Large intestine (tissue), 12 donors: ENCODE measurements around the gene KLHL4. TPM values are rescaled to one million over a fixed set of nuclear protein-coding genes. Genes with fewer than 3 reads are reported as not detected.
"Not testable (repeated sequence)": the region's sequence is repeated elsewhere in the genome, so short reads cannot be mapped to it uniquely, and the experiment has no call there.

Source experiments
- DNase-seq, 2 donors: peaks; one replicate each; pipeline versions ENCODE4 v3.0.0 to v3.0.0-alpha.2; 2013
- H3K27ac ChIP-seq: one replicate; pipeline ENCODE4 v1.5.1; 2013; ENCODE audit warnings: low read length
- H3K27me3 ChIP-seq: 2 replicates; pipeline ENCODE4 v1.6.1; 2013; ENCODE audit warnings: low read length; ENCODE audit not compliant: control insufficient read depth, insufficient read depth
- H3K36me3 ChIP-seq: 2 replicates; pipeline ENCODE4 v1.6.1; 2013; ENCODE audit warnings: low read length; ENCODE audit not compliant: control insufficient read depth, insufficient read depth
- H3K4me1 ChIP-seq: one replicate; pipeline ENCODE4 v1.6.1; 2013; ENCODE audit warnings: low read length; ENCODE audit not compliant: control insufficient read depth, insufficient read depth
- H3K4me3 ChIP-seq: one replicate; pipeline ENCODE4 v1.5.1; 2013; ENCODE audit warnings: low read length
- H3K9me3 ChIP-seq: one replicate; pipeline ENCODE4 v1.6.1; 2013; ENCODE audit warnings: mild to moderate bottlenecking, low read depth, low read length, moderate library complexity; ENCODE audit not compliant: control insufficient read depth
- WGBS: methylation state at CpG from one replicate; pipeline ENCODE4 v1.1.5; 2013; ENCODE audit warnings: low lambda C conversion rate; ENCODE audit not compliant: insufficient coverage; 5-methylcytosine and 5-hydroxymethylcytosine counted together
- long read RNA-seq, 11 donors: transcript quantifications; one replicate each; lab custom pipeline, GENCODE V29; 2026
- polyA plus RNA-seq: library from polyadenylated mRNA; unstranded; fragments of 120-200 nt; gene quantifications from one replicate; pipeline ENCODE4 v1.2.1, GENCODE V29; 2013

Gene KLHL4
- polyA plus RNA-seq = 4.1 TPM
- long read RNA-seq, donor 1, full-length matches to known transcripts = 2 of 2 reads
- long read RNA-seq, donor 1, partial matches to known transcripts = 0 of 2 reads
- long read RNA-seq, donor 1, other reads (novel, unspliced or antisense) = 0 of 2 reads
- long read RNA-seq, donor 2 = 0 reads
- long read RNA-seq, donor 3 = 0 reads
- long read RNA-seq, donor 4 = 0 reads
- long read RNA-seq, donor 5 = 0 reads
- long read RNA-seq, donor 6 = 0 reads
- long read RNA-seq, donor 7 = 0 reads
- long read RNA-seq, donor 8 = 0 reads
- long read RNA-seq, donor 9, full-length matches to known transcripts = 1 of 1 reads
- long read RNA-seq, donor 9, partial matches to known transcripts = 0 of 1 reads
- long read RNA-seq, donor 9, other reads (novel, unspliced or antisense) = 0 of 1 reads
- long read RNA-seq, donor 10 = 0 reads
- long read RNA-seq, donor 11 = 0 reads

GRCh38 chrX:87517571-87518141 lies at the start of gene KLHL4:
TSS of gene KLHL4 (plus strand) at chrX:87517802. CDS start at chrX:87517894, 92 bp downstream.
- H3K27me3 ChIP-seq = no peaks in the 10 kb centered on the region

GRCh38 chrX:87468941-87469340 lies 48.7 kb upstream of the KLHL4 start:
- no peaks in the 10 kb centered on the region for H3K4me1 ChIP-seq
- H3K9me3 ChIP-seq = no peaks in the 10 kb centered on the region
- H3K36me3 ChIP-seq = no peaks in the 10 kb centered on the region
- WGBS = no CpG with 5 or more reads among the region's 2 CpGs
- H3K27ac ChIP-seq = no peak overlapping the region
- H3K4me3 ChIP-seq = no peak overlapping the region
- no peak for DNase-seq
- H3K27me3 ChIP-seq = no peaks in the 10 kb centered on the region

More at GRCh38 chrX:87517571-87518141, at the start of gene KLHL4:
- Histone ChIP-seq H3K9me3 (no peaks in the 10 kb centered on the region), H3K4me1 (no peaks in the 10 kb centered on the region), H3K4me3 (peak within 1 kb of the TSS; percentile 16), H3K27ac (no peak within 1 kb of the TSS), H3K36me3 (no peaks in the 10 kb centered on the region)
- no CpG with 5 or more reads among the region's 8 CpGs for WGBS
- DNase-seq = peak; percentile 1 to 6

- H3K4me3 ChIP-seq = no peak overlapping the region
- DNase-seq = no peak
- no peak overlapping the region for H3K27ac ChIP-seq
- H3K27me3 ChIP-seq = no peaks in the 10 kb centered on the region
- WGBS = no CpG with 5 or more reads among the region's 1 CpG
- H3K36me3 ChIP-seq = no peaks in the 10 kb centered on the region
- no peaks in the 10 kb centered on the region for H3K9me3 ChIP-seq
- H3K4me1 ChIP-seq = no peaks in the 10 kb centered on the region
Measured at GRCh38 chrX:87475793-87476192, 41.8 kb upstream of the KLHL4 start.

GRCh38 chrX:87478703-87479102 lies 38.9 kb upstream of the KLHL4 start:
- WGBS = no CpG with 5 or more reads among the region's 16 CpGs
- not testable (repeated sequence) for H3K4me3 ChIP-seq, H3K27ac ChIP-seq, H3K4me1 ChIP-seq, DNase-seq, H3K27me3 ChIP-seq, H3K9me3 ChIP-seq, H3K36me3 ChIP-seq

GRCh38 chrX:87489071-87489470 lies 28.5 kb upstream of the KLHL4 start:
- Histone ChIP-seq H3K9me3 (no peaks in the 10 kb centered on the region), H3K36me3 (no peaks in the 10 kb centered on the region), H3K27me3 (no peaks in the 10 kb centered on the region), H3K4me3 (no peak overlapping the region), H3K27ac (no peak overlapping the region), H3K4me1 (no peaks in the 10 kb centered on the region)
- DNase-seq = no peak
- no CpG with 5 or more reads among the region's 2 CpGs for WGBS

- H3K36me3 ChIP-seq = no peaks in the 10 kb centered on the region
- no peaks in the 10 kb centered on the region for H3K4me1 ChIP-seq
- H3K9me3 ChIP-seq = no peaks in the 10 kb centered on the region
- DNase-seq = no peak
- WGBS = no CpG with 5 or more reads among the region's 1 CpG
- no peaks in the 10 kb centered on the region for H3K27me3 ChIP-seq
- no peak overlapping the region for H3K4me3 ChIP-seq
- no peak overlapping the region for H3K27ac ChIP-seq
Measured at GRCh38 chrX:87515836-87516235, 1.8 kb upstream of the KLHL4 start.

- Histone ChIP-seq H3K27ac (no peak overlapping the region), H3K36me3 (no peaks in the 10 kb centered on the region), H3K4me1 (no peaks in the 10 kb centered on the region), H3K9me3 (no peaks in the 10 kb centered on the region), H3K27me3 (no peaks in the 10 kb centered on the region), H3K4me3 (no peak overlapping the region)
- no peak for DNase-seq
Measured at GRCh38 chrX:87516717-87517121, 883 bp upstream of the KLHL4 start.

- H3K4me3 ChIP-seq = peak overlapping the region; percentile 16
- 12% methylated on average over 3 of the region's 6 CpGs for WGBS
- no peak for DNase-seq
Measured at GRCh38 chrX:87518504-87518903, 902 bp downstream of the KLHL4 start.

GRCh38 chrX:87525771-87526229 lies 8.2 kb downstream of the KLHL4 start:
- DNase-seq = no peak
- no peaks in the 10 kb centered on the region for H3K27me3 ChIP-seq
- no peak overlapping the region for H3K4me3 ChIP-seq
- H3K27ac ChIP-seq = no peak overlapping the region
- no CpG with 5 or more reads among the region's 2 CpGs for WGBS
- no peaks in the 10 kb centered on the region for H3K4me1 ChIP-seq
- no peaks in the 10 kb centered on the region for H3K9me3 ChIP-seq
- H3K36me3 ChIP-seq = no peaks in the 10 kb centered on the region

More at GRCh38 chrX:87518504-87518903, 902 bp downstream of the KLHL4 start:
- Histone ChIP-seq H3K27me3 (no peaks in the 10 kb centered on the region), H3K9me3 (no peaks in the 10 kb centered on the region), H3K36me3 (no peaks in the 10 kb centered on the region), H3K27ac (no peak overlapping the region), H3K4me1 (no peaks in the 10 kb centered on the region)

GRCh38 chrX:87526281-87526680 lies 8.7 kb downstream of the KLHL4 start:
- Histone ChIP-seq H3K9me3 (no peaks in the 10 kb centered on the region), H3K4me3 (no peak overlapping the region), H3K4me1 (no peaks in the 10 kb centered on the region), H3K36me3 (no peaks in the 10 kb centered on the region), H3K27ac (no peak overlapping the region), H3K27me3 (no peaks in the 10 kb centered on the region)
- no peak for DNase-seq
- WGBS = no CpG with 5 or more reads among the region's 2 CpGs
